K562 (cell line): ENCODE data around the gene KNDC1. TPM values are rescaled to one million over a fixed set of nuclear protein-coding genes. Genes with fewer than 3 reads are reported as not detected.

Experiments
- ATAC-seq: fragments of 200-7000 bp; cut with Tn5 transposase; 3 replicates; pipeline ENCODE4 v1.9.1; 2020; ENCODE audit warnings: moderate library complexity
- BruUV-seq: library from RNA; stranded (reverse); fragments of 400-500 nt; replicated peaks from 2 replicates; lab custom pipeline; 2021; lab: Mats Ljungman, UMichigan
- CTCF ChIA-PET: fragments of 300-600 bp; formaldehyde crosslinking; extraction: SDS; loops from one replicate; lab custom pipeline; 2021; ENCODE audit warnings: low intra/inter-chr PET ratio; lab: Yijun Ruan, JAX
- POLR2A ChIA-PET: fragments of 300-600, 350-650 bp; sonication (Branson Sonifier 250); formaldehyde crosslinking; extraction: SDS; loops from one replicate; lab custom pipeline; 2021; ENCODE audit warnings: antibody characterized with exemption, inconsistent platforms; lab: Yijun Ruan, JAX
- DNase-seq, 4 experiments: peaks; one replicate each; pipeline versions ENCODE4 v3.0.0 to v3.0.0-alpha.2; 2011 to 2018; ENCODE audit warnings: low spot score in 3 of 4, mixed read lengths in 3 of 4; ENCODE audit errors: extremely low read depth in 1 of 4
- FAIRE-seq: peaks from 2 replicates; lab custom pipeline; 2011; peaks lifted over from hg19 to GRCh38; lab: Jason Lieb, UNC
- H2AFZ ChIP-seq: 2 replicates; pipeline ENCODE4 v1.6.0; 2011; ENCODE audit warnings: low read depth, low read length, control low read depth, inconsistent platforms
- H3K27ac ChIP-seq: fragments of 200-600 bp; 3 replicates; pipeline ENCODE4 v1.8.0; 2011; ENCODE audit warnings: low read depth, mild to moderate bottlenecking, control low read depth, inconsistent platforms, low read length, moderate library complexity, mixed read lengths; ENCODE audit errors: extremely low read depth
- H3K27me3 ChIP-seq, 2 experiments: fragments of 300-600 bp in 1 of 2; 2 replicates in 1 of 2; 3 replicates in 1 of 2; pipeline versions ENCODE4 v1.6.0 to v1.8.0; 2011; ENCODE audit warnings: inconsistent platforms in 2 of 2, low read length in 2 of 2, mild to moderate bottlenecking in 1 of 2, mixed read lengths in 1 of 2, moderate library complexity in 1 of 2; ENCODE audit not compliant: control insufficient read depth in 2 of 2, insufficient read depth in 2 of 2
- H3K36me3 ChIP-seq: fragments of 300-600 bp; 3 replicates; pipeline ENCODE4 v1.8.0; 2011; ENCODE audit warnings: mild to moderate bottlenecking, low read length, inconsistent platforms; ENCODE audit not compliant: control insufficient read depth, insufficient read depth
- H3K4me1 ChIP-seq, 2 experiments: fragments of 200-600 bp in 1 of 2; replicated peaks in 1 of 2; 2 replicates in 1 of 2; 3 replicates in 1 of 2; pipeline versions ENCODE4 v1.5.1 to v1.8.0; 2011; ENCODE audit warnings: inconsistent platforms in 2 of 2, low read length in 2 of 2, mild to moderate bottlenecking in 1 of 2, mixed read lengths in 1 of 2, moderate library complexity in 1 of 2; ENCODE audit not compliant: control insufficient read depth in 2 of 2, insufficient read depth in 2 of 2
- H3K4me2 ChIP-seq: 2 replicates; pipeline ENCODE4 v1.6.1; 2011; ENCODE audit warnings: low read length, control low read depth, inconsistent platforms, mixed read lengths; ENCODE audit not compliant: insufficient read depth
- H3K4me3 ChIP-seq: fragments of 200-600 bp; sonication (generic), shearing (Covaris generic); 2 replicates; pipeline ENCODE4 v1.5.1; 2016; ENCODE audit warnings: control low read depth, inconsistent platforms
- H3K79me2 ChIP-seq: fragments of 200-600 bp; 3 replicates; pipeline ENCODE4 v1.8.0; 2011; ENCODE audit warnings: low read length, inconsistent platforms; ENCODE audit not compliant: control insufficient read depth, insufficient read depth
- H3K9ac ChIP-seq, 2 experiments: 2 replicates each; pipeline versions ENCODE4 v1.6.0 to v1.6.1; 2011; ENCODE audit warnings: low read depth in 2 of 2, low read length in 2 of 2, control low read depth in 1 of 2, inconsistent platforms in 1 of 2, mild to moderate bottlenecking in 1 of 2, mixed read lengths in 1 of 2; ENCODE audit not compliant: insufficient read depth in 1 of 2
- H3K9me1 ChIP-seq: one replicate; pipeline ENCODE4 v1.6.0; 2011; ENCODE audit warnings: inconsistent platforms, mild to moderate bottlenecking, low read length, moderate library complexity; ENCODE audit not compliant: control insufficient read depth, insufficient read depth
- H3K9me3 ChIP-seq: replicated peaks from 2 replicates; pipeline ENCODE4 v1.5.1; 2011; ENCODE audit warnings: low read depth, low read length, inconsistent platforms; ENCODE audit not compliant: control insufficient read depth, insufficient read depth
- H4K20me1 ChIP-seq: replicated peaks from 2 replicates; pipeline ENCODE4 v1.6.1; 2011; ENCODE audit warnings: low read length, inconsistent platforms, mixed read lengths; ENCODE audit not compliant: control insufficient read depth, insufficient read depth
- AFF4 ChIP-seq: sonication (generic); formaldehyde crosslinking; IDR thresholded peaks from 2 replicates; pipeline ENCODE4 v1.8.0; 2023; ENCODE audit warnings: mild to moderate bottlenecking, missing genetic modification reagents
- ATF6 ChIP-seq: sonication (generic); formaldehyde crosslinking; IDR thresholded peaks from 2 replicates; pipeline ENCODE4 v1.4.0; 2020; ENCODE audit warnings: mild to moderate bottlenecking, missing genetic modification reagents
- CHD4 ChIP-seq: fragments of 200-600 bp; sonication (generic); IDR thresholded peaks from 3 replicates; pipeline ENCODE4 v1.6.1; 2012; ENCODE audit warnings: low read depth, mild to moderate bottlenecking, mixed read lengths, low read length, inconsistent platforms; ENCODE audit not compliant: insufficient read depth, insufficient replicate concordance, poor library complexity, severe bottlenecking
- CTCF ChIP-seq, 3 experiments: IDR thresholded peaks in 2 of 3; conservative IDR thresholded peaks in 1 of 3; 2 replicates each; pipeline ENCODE4 v1.5.1; 2011 to 2012; ENCODE audit warnings: low read length in 3 of 3, mild to moderate bottlenecking in 3 of 3, control low read depth in 2 of 3, improper control_type of control experiment in 1 of 3, inconsistent platforms in 1 of 3, low read depth in 1 of 3, mixed read lengths in 1 of 3, moderate library complexity in 1 of 3; ENCODE audit not compliant: insufficient read depth in 2 of 3
- ELF4 ChIP-seq: fragments of 450-650 bp; formaldehyde crosslinking; IDR thresholded peaks from 2 replicates; pipeline ENCODE4 v1.4.0; 2022; ENCODE audit warnings: missing genetic modification characterization
- FOXA1 ChIP-seq: fragments of 450-650 bp; IDR thresholded peaks from 2 replicates; pipeline ENCODE4 v1.6.1; 2016; ENCODE audit warnings: mild to moderate bottlenecking, borderline replicate concordance
- FOXM1 ChIP-seq, 2 experiments: fragments of 450-650 bp in 1 of 2; sonication (generic) in 1 of 2; formaldehyde crosslinking in 1 of 2; IDR thresholded peaks; 2 replicates each; pipeline versions ENCODE4 v1.6.1 to v1.9.0; 2017 to 2022; ENCODE audit warnings: low read depth in 2 of 2, mild to moderate bottlenecking in 2 of 2, missing genetic modification reagents in 1 of 2, moderate library complexity in 1 of 2
- SMC3 ChIP-seq: conservative IDR thresholded peaks from 2 replicates; pipeline ENCODE4 v1.6.1; 2011; ENCODE audit warnings: low read depth, low read length, improper control_type of control experiment; ENCODE audit not compliant: insufficient read depth
- STAG1 ChIP-seq: sonication (generic); formaldehyde crosslinking; IDR thresholded peaks from 2 replicates; pipeline ENCODE4 v1.5.0; 2020; ENCODE audit warnings: missing genetic modification reagents, borderline replicate concordance
- STAT5B ChIP-seq: fragments of 250-450 bp; sonication (Bioruptor Pico); IDR thresholded peaks from 2 replicates; pipeline ENCODE4 v1.8.0; 2021; ENCODE audit warnings: mild to moderate bottlenecking, inconsistent platforms
- ZNF146 ChIP-seq: IDR thresholded peaks from one replicate; pipeline ENCODE4 v1.6.1; 2018; ENCODE audit warnings: missing compliant biosample characterization; ENCODE audit not compliant: unreplicated experiment
- WGBS: fragments of 100-300 bp; shearing (Covaris generic); methylation state at CpG from one replicate; pipeline ENCODE4 v1.1.6; 2016; ENCODE audit warnings: low coverage, mixed read lengths; ENCODE audit not compliant: insufficient coverage; ENCODE audit errors: missing lambda C conversion rate; 5-methylcytosine and 5-hydroxymethylcytosine counted together
- in situ Hi-C: fragments of 300-500 bp; cut with MboI; formaldehyde crosslinking; loops from 4 replicates; pipeline ENCODE4 v1.15.0; 2018; ENCODE audit warnings: inconsistent platforms, mixed read lengths
- intact Hi-C: fragments of 100-400 bp; cut with micrococcal nuclease; formaldehyde crosslinking; loops from 2 replicates; pipeline ENCODE4 v1.14.2; 2022
- polyA plus RNA-seq, 8 experiments: library from polyadenylated mRNA; depleted of rRNA in 4 of 8; stranded (reverse) in 5 of 8; unstranded in 3 of 8; fragments of >200 nt; fragmentation: Nextera tagmentation in 2 of 8; fragmentation: Illumina TruSeq in 1 of 8; extraction: Ambion mirVana in 2 of 8; extraction: Trizol in 1 of 8; gene quantifications; 2 replicates each; pipeline versions ENCODE4 v1.2.1 to v1.2.3, GENCODE V29; 2011 to 2014; ENCODE audit warnings: inconsistent platforms in 1 of 8, missing spikeins in 1 of 8
- total RNA-seq, 7 experiments: library from RNA; depleted of rRNA in 6 of 7; stranded (reverse); fragments of >200 nt in 6 of 7; fragmentation: Illumina TruSeq in 2 of 7; extraction: Trizol in 2 of 7; gene quantifications; 2 replicates each; pipeline versions ENCODE4 v1.2.1 to v1.2.3, GENCODE V29; 2011 to 2021; ENCODE audit warnings: low replicate concordance in 1 of 7

Gene KNDC1
- total and polyA plus RNA-seq, 9 of the 15 experiments (the other 6 are each of a cell fraction or from before 2014, with no cell fraction given), result 0.07 to 0.26 (median 0.11) TPM; not detected in 6

- H4K20me1 ChIP-seq, result no peaks in the 10 kb centered on the region
- no peak overlapping the region for H3K4me2 ChIP-seq
- no peak overlapping the region for H2AFZ ChIP-seq
- FAIRE-seq, result no peak
- H3K27me3 ChIP-seq, result no peaks in the 10 kb centered on the region; a peak in 1 of 5 replicates
- BruUV-seq, result no TSS peak
- no peaks in the 10 kb centered on the region for H3K79me2 ChIP-seq
- H3K9ac ChIP-seq, result no peak overlapping the region
- peak; percentile 42 to 61 (median 49) for DNase-seq
- no peak overlapping the region for H3K27ac ChIP-seq
- in situ Hi-C loops, result loop anchor here (5.0 to 25.0 kb wide), 2 partner anchors 182 to 462 kb away; partner anchors contain the start of gene CFAP46
- H3K36me3 ChIP-seq, result no peaks in the 10 kb centered on the region
- peak; percentile 95 for ATAC-seq
- ChIA-PET CTCF (interaction anchor here (2.1 kb wide), 1 partner anchor 185 kb away, joined by 24 read pairs; no protein-coding TSS in a partner anchor), POLR2A (interaction anchor here (0.7 kb wide), 1 partner anchor 57 kb away, joined by 4 read pairs; no protein-coding TSS in a partner anchor)
- no peaks in the 10 kb centered on the region for H3K9me1 ChIP-seq
- intact Hi-C loops, result no loop called here
- H3K4me3 ChIP-seq, result no peak overlapping the region
- no peaks in the 10 kb centered on the region for H3K9me3 ChIP-seq
- 10% methylated on average over 21 of the region's 58 CpGs for WGBS
- peaks cover 0 to 25% of the 10 kb centered on the region in 2 experiments; a peak in 3 of 5 replicates for H3K4me1 ChIP-seq
- TF ChIP-seq STAG1 (CRISPR knock-in tag) (peak; percentile 56; the same call in 1 of the 2 replicates), AFF4 (no peak), SMC3 (peak; percentile 67), ZNF146 (CRISPR knock-in tag) (no peak), FOXA1 (no peak), ATF6 (CRISPR knock-in tag) (no peak), STAT5B (CRISPR knock-in tag) (no peak), CHD4 (no peak), ELF4 (CRISPR knock-in tag) (no peak), CTCF (IDR thresholded peaks at IDR 0.05 in 2 of 3, conservative IDR thresholded peaks at IDR 0.05 in 1 of 3; ENCODE audit: insufficient read depth in 2 of 3, low read depth in 1 of 3, low read length in 3 of 3) (peak; percentile 44 to 84 (median 66)), FOXM1 (IDR thresholded peaks at IDR 0.05; ENCODE audit: low read depth) (no peak), FOXM1 (CRISPR knock-in tag; IDR thresholded peaks at IDR 0.05; ENCODE audit: low read depth) (no peak)
Measured at GRCh38 chr10:133124357-133125211, 35.4 kb upstream of the KNDC1 start.
